Neuronal stem cell (in vitro differentiated cells): ENCODE measurements around the gene GDE1.

Experiments used
- DNase-seq: peaks from one replicate; pipeline ENCODE4 v3.0.0-alpha.2; 2013; ENCODE audit warnings: low spot score
- H2AFZ ChIP-seq: one replicate; pipeline ENCODE4 v1.6.1; 2013; ENCODE audit warnings: mild to moderate bottlenecking, low read length, inconsistent platforms
- H2AK5ac ChIP-seq: 2 replicates; pipeline ENCODE4 v1.6.1; 2013; ENCODE audit warnings: low read depth, mild to moderate bottlenecking, inconsistent platforms, low read length, moderate library complexity, mixed read lengths
- H2BK120ac ChIP-seq: 2 replicates; pipeline ENCODE4 v1.6.1; 2013; ENCODE audit warnings: low read depth, mild to moderate bottlenecking, inconsistent platforms, low read length, moderate library complexity, mixed read lengths
- H2BK12ac ChIP-seq: one replicate; pipeline ENCODE4 v1.6.1; 2013; ENCODE audit warnings: low read length, inconsistent platforms
- H2BK15ac ChIP-seq: 2 replicates; pipeline ENCODE4 v1.6.1; 2013; ENCODE audit warnings: mild to moderate bottlenecking, low read length, inconsistent platforms, mixed read lengths
- H2BK5ac ChIP-seq: one replicate; pipeline ENCODE4 v1.6.1; 2013; ENCODE audit warnings: inconsistent platforms, mild to moderate bottlenecking, low read length, moderate library complexity
- H3K14ac ChIP-seq: one replicate; pipeline ENCODE4 v1.6.1; 2013; ENCODE audit warnings: low read length, inconsistent platforms
- H3K18ac ChIP-seq: 2 replicates; pipeline ENCODE4 v1.6.1; 2013; ENCODE audit warnings: low read length, inconsistent platforms
- H3K23ac ChIP-seq: 2 replicates; pipeline ENCODE4 v1.6.1; 2013; ENCODE audit warnings: low read depth, mild to moderate bottlenecking, mixed read lengths, low read length, inconsistent platforms; ENCODE audit not compliant: poor library complexity
- H3K27ac ChIP-seq: replicated peaks from 3 replicates; pipeline ENCODE4 v1.5.1; 2013; ENCODE audit warnings: low read length, inconsistent platforms
- H3K27me3 ChIP-seq, 3 experiments: 2 replicates each; pipeline ENCODE4 v1.6.1; 2013; ENCODE audit warnings: low read length in 3 of 3, mild to moderate bottlenecking in 2 of 3, inconsistent platforms in 1 of 3, low read depth in 1 of 3, mixed read lengths in 1 of 3, moderate library complexity in 1 of 3; ENCODE audit not compliant: control insufficient read depth in 3 of 3, insufficient read depth in 3 of 3
- H3K36me3 ChIP-seq, 2 donors: replicated peaks in 1 of 2; 2 replicates each; pipeline ENCODE4 v1.6.1; 2013; ENCODE audit warnings: low read length in 2 of 2; ENCODE audit not compliant: control insufficient read depth in 2 of 2, insufficient read depth in 2 of 2
- H3K4ac ChIP-seq: 2 replicates; pipeline ENCODE4 v1.6.1; 2013; ENCODE audit warnings: inconsistent platforms, mild to moderate bottlenecking, low read length, moderate library complexity
- H3K4me1 ChIP-seq, 2 donors: 1 replicate in 1 of 2; 2 replicates in 1 of 2; pipeline ENCODE4 v1.6.1; 2013; ENCODE audit warnings: low read length in 2 of 2, low read depth in 1 of 2; ENCODE audit not compliant: control insufficient read depth in 2 of 2, insufficient read depth in 1 of 2
- H3K4me2 ChIP-seq: one replicate; pipeline ENCODE4 v1.6.1; 2013; ENCODE audit warnings: mild to moderate bottlenecking, low read length, inconsistent platforms; ENCODE audit not compliant: insufficient read depth, poor library complexity, severe bottlenecking
- H3K4me3 ChIP-seq, 2 donors: 2 replicates each; pipeline ENCODE4 v1.5.1; 2013; ENCODE audit warnings: low read length in 2 of 2, mild to moderate bottlenecking in 2 of 2, inconsistent platforms in 1 of 2, moderate library complexity in 1 of 2
- H3K79me1 ChIP-seq: one replicate; pipeline ENCODE4 v1.6.1; 2013; ENCODE audit warnings: low read depth, mild to moderate bottlenecking, inconsistent platforms, low read length, moderate library complexity
- H3K9ac ChIP-seq: one replicate; pipeline ENCODE4 v1.6.1; 2013; ENCODE audit warnings: mild to moderate bottlenecking, low read depth, low read length, inconsistent platforms; ENCODE audit not compliant: poor library complexity
- H3K9me3 ChIP-seq, 2 donors: replicated peaks in 1 of 2; 2 replicates each; pipeline versions ENCODE3 to v1.6.1; 2013; ENCODE audit warnings: low read length in 2 of 2, mild to moderate bottlenecking in 2 of 2, inconsistent platforms in 1 of 2, low read depth in 1 of 2, mixed read lengths in 1 of 2, moderate library complexity in 1 of 2; ENCODE audit not compliant: control insufficient read depth in 2 of 2, insufficient read depth in 1 of 2
- H4K8ac ChIP-seq: one replicate; pipeline ENCODE4 v1.6.1; 2013; ENCODE audit warnings: low read depth, mild to moderate bottlenecking, inconsistent platforms, low read length, moderate library complexity
- H4K91ac ChIP-seq: one replicate; pipeline ENCODE4 v1.6.1; 2013; ENCODE audit warnings: low read length, low read depth, mild to moderate bottlenecking, inconsistent platforms; ENCODE audit not compliant: poor library complexity
- WGBS, 2 donors: extraction: QIAGEN DNeasy Blood & Tissue Kit; methylation state at CpG; one replicate each; pipeline ENCODE4 v1.1.7; 2013; ENCODE audit warnings: missing lambda C conversion rate in 2 of 2, mixed read lengths in 1 of 2; ENCODE audit not compliant: insufficient read length in 2 of 2, insufficient replicate concordance in 1 of 2; ENCODE audit errors: extremely low coverage in 2 of 2; 5-methylcytosine and 5-hydroxymethylcytosine counted together

The GDE1 gene

GRCh38 chr16:19513377-19514053 lies 8.4 kb downstream of the GDE1 start:
- Histone ChIP-seq H2AK5ac (no peak overlapping the region), H3K14ac (no peak overlapping the region), H3K4me3 (no peak overlapping the region), H3K4me1 (no peaks in the 10 kb centered on the region), H4K8ac (no peak overlapping the region), H2BK12ac (no peak overlapping the region), H3K9ac (no peak overlapping the region), H3K4ac (no peak overlapping the region), H2BK5ac (no peak overlapping the region), H3K27me3 (no peaks in the 10 kb centered on the region), H2BK15ac (no peak overlapping the region), H3K4me2 (no peak overlapping the region), H2BK120ac (no peak overlapping the region), H3K36me3 (peaks cover 4 to 93% of the 10 kb centered on the region in 2 donors), H2AFZ (no peak overlapping the region), H4K91ac (no peak overlapping the region), H3K23ac (no peak overlapping the region), H3K18ac (no peak overlapping the region), H3K9me3 (peaks cover 0 to 8% of the 10 kb centered on the region in 2 donors), H3K27ac (no peak overlapping the region), H3K79me1 (no peaks in the 10 kb centered on the region)
- WGBS, 2 donors = no CpG with 5 or more reads among the region's 4 CpGs
- no peak for DNase-seq

- Histone ChIP-seq H3K27ac (no peak overlapping the region), H2BK15ac (no peak overlapping the region), H3K4ac (no peak overlapping the region), H3K14ac (no peak overlapping the region), H3K79me1 (no peaks in the 10 kb centered on the region), H3K9ac (no peak overlapping the region), H3K9me3 (peaks cover 0 to 8% of the 10 kb centered on the region in 2 donors), H2AK5ac (no peak overlapping the region), H4K8ac (no peak overlapping the region), H3K36me3 (peaks cover 4 to 96% of the 10 kb centered on the region in 2 donors), H4K91ac (no peak overlapping the region), H3K4me1 (no peaks in the 10 kb centered on the region), H3K18ac (no peak overlapping the region), H3K23ac (no peak overlapping the region), H2BK5ac (no peak overlapping the region), H3K27me3 (no peaks in the 10 kb centered on the region), H2BK120ac (no peak overlapping the region), H2AFZ (no peak overlapping the region), H2BK12ac (no peak overlapping the region), H3K4me3 (no peak overlapping the region), H3K4me2 (no peak overlapping the region)
- no peak for DNase-seq
Observed at GRCh38 chr16:19512297-19512696, 9.6 kb downstream of the GDE1 start.

- Histone ChIP-seq H3K4me3 (no peak overlapping the region), H3K14ac (no peak overlapping the region), H3K79me1 (no peaks in the 10 kb centered on the region), H2AK5ac (no peak overlapping the region), H2BK120ac (no peak overlapping the region), H3K4ac (no peak overlapping the region), H3K36me3 (peaks cover 13 to 95% of the 10 kb centered on the region in 2 donors), H3K4me1 (no peaks in the 10 kb centered on the region), H4K8ac (no peak overlapping the region), H3K4me2 (no peak overlapping the region), H3K27ac (no peak overlapping the region), H2BK15ac (no peak overlapping the region), H3K23ac (no peak overlapping the region), H3K9ac (no peak overlapping the region), H3K9me3 (no peaks in the 10 kb centered on the region), H4K91ac (no peak overlapping the region), H2BK5ac (no peak overlapping the region), H2AFZ (no peak overlapping the region), H2BK12ac (no peak overlapping the region), H3K18ac (no peak overlapping the region), H3K27me3 (no peaks in the 10 kb centered on the region)
- WGBS, 2 donors = no CpG with 5 or more reads among the region's 2 CpGs
- no peak for DNase-seq
Observed at GRCh38 chr16:19507867-19508266, 14.0 kb downstream of the GDE1 start.

- no peak overlapping the region for H3K4me3 ChIP-seq
- H2BK15ac ChIP-seq = no peak overlapping the region
- H4K8ac ChIP-seq = no peak overlapping the region
- H2AFZ ChIP-seq = no peak overlapping the region
- H3K9me3 ChIP-seq = no peaks in the 10 kb centered on the region
- H3K27me3 ChIP-seq = no peaks in the 10 kb centered on the region
- no peak overlapping the region for H3K14ac ChIP-seq
- H3K79me1 ChIP-seq = no peaks in the 10 kb centered on the region
- no peak overlapping the region for H2BK12ac ChIP-seq
- H3K27ac ChIP-seq = no peak overlapping the region
- no peak overlapping the region for H3K18ac ChIP-seq
- WGBS, 2 donors = no CpG with 5 or more reads among the region's 4 CpGs
- no peak for DNase-seq
- H2AK5ac ChIP-seq = no peak overlapping the region
- H2BK5ac ChIP-seq = no peak overlapping the region
- H3K9ac ChIP-seq = no peak overlapping the region
- H3K4ac ChIP-seq = no peak overlapping the region
- H4K91ac ChIP-seq = no peak overlapping the region
- no peaks in the 10 kb centered on the region for H3K4me1 ChIP-seq
- H2BK120ac ChIP-seq = no peak overlapping the region
- H3K23ac ChIP-seq = no peak overlapping the region
- H3K36me3 ChIP-seq = peaks cover 11 to 96% of the 10 kb centered on the region in 2 donors
- no peak overlapping the region for H3K4me2 ChIP-seq
Observed at GRCh38 chr16:19506965-19507364, 14.9 kb downstream of the GDE1 start.
